GM21367 (cell line): Measurements from ENCODE around the gene PDE1C.

ENCODE experiments used
- ATAC-seq: cut with Tn5 transposase; IDR thresholded peaks from one replicate; pipeline ENCODE4 v1.9.1; 2021; ENCODE audit not compliant: unreplicated experiment

PDE1C gene

DNA sequence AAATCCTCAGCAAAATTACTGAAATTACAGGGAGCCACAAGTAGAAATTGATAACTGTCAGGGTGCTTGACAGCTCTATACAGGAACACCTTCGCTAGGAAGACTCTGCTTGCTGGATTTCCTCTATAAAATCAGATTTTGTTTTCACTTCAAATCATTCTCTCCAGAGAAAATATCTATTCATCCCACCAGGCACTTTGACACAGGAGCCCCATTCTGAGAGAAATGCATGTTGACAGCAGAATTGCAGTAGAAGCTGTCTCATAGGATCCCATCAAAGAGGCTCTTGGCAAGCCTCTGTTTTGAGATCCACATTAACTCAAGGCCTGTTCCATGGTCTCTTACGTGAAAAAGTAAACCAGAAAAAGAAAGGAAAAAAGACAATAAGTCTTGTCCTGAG lies 116.8 kb downstream of the PDE1C start:
- no peak for ATAC-seq

GRCh38 chr7:31950091-31950755 lies 120.0 kb downstream of the PDE1C start:
- no peak for ATAC-seq

- no peak for ATAC-seq
Measured at GRCh38 chr7:31948029-31948428, 122.2 kb downstream of the PDE1C start.

GRCh38 chr7:31940167-31940566 lies 130.0 kb downstream of the PDE1C start:
- no peak for ATAC-seq

GRCh38 chr7:31939076-31939475 lies 131.1 kb downstream of the PDE1C start:
- no peak for ATAC-seq

GRCh38 chr7:31938650-31939049 lies 131.6 kb downstream of the PDE1C start:
- no peak for ATAC-seq

GRCh38 chr7:31937982-31938381 lies 132.2 kb downstream of the PDE1C start:
- ATAC-seq: no peak

DNA sequence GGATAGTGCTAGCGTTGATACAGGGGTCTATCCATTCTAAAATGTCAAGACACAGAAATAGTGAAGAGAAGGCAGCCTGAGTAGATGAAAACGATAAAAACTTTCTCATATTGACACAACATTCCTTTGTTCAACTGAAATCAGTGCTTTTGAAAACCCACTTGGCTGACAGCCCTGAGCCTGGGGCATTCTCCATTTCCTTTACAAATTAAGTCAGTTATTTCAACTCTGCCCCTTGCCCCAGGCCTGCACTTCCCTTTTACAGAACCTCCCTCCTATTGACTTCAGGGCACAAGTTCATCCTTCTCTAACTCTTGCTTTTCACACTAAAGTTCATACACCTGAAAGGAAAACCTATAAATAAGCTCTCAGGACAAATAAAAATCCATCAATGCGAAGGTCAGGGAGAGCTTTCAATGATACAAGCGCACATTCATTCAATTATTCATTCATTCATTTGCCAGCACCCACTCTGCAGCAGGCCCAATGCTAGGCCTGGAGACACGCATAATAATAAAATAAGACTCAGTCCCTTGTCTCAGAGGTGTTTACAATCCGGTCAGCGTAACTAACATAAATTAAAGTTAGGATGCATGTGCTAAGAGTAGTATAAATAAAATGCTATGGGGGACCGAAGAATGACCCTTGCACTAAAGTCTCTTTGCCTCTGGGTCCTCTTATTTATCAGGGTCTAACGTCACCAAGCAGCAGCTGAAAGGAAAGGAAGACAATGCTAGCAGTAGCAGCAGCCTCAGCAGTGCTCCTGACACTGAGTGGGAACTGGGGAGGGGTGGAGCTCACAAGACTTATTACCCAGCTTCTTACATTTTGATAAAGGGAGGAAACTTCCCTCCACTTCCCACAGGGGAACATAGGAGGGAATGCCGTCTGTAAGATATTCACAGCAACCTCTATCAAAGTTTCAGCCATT lies 134.8 kb downstream of the PDE1C start:
- ATAC-seq: no peak

DNA sequence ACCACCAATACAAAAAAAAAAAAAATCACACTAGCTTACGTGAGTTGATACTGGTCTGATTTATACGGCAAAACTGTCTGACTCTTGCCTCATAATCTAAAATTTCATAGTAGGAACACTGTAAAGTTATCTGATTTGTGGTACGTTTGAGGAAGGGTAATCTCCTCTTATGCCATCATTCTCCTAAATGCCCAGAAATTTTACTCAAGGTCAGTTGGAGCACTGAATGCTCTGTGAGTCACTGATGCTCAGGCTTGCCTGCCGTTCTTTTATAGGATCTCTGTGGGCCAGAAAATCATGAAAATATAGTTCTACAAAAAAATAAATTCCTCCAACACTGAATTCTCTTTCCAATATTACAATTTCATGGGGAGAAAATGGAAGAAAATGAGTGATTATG lies 135.7 kb downstream of the PDE1C start:
- ATAC-seq: no peak

GRCh38 chr7:31933481-31933880 lies 136.7 kb downstream of the PDE1C start:
- ATAC-seq: no peak

DNA sequence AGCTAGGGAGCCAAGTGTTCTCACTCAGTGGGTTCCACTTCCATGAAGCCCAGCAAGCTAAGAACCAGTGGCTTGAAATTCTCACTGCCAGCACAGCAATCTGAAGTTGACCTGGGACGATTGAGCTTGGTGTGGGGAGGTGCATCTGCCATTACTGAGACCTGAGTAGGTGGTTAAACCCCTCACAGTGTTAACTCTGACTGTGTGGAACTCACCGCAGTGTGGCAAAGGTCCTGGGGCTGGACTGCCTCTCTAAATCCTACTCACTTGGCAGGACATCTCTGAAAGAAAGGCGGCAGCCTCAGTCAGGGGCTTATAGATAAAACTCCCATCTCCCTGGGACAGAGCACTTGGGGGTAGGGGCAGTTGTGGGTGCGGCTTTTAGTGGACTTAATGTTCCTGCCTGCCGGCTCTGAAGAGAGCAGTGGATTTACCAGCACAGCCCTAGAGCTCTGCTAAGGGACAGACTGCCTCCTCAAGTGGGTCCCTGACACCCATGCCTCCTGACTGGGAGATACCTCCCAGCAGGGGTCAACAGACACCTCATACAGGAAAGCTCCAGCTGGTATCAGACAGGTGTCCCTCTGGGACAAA lies 143.1 kb downstream of the PDE1C start:
- ATAC-seq: no peak

DNA sequence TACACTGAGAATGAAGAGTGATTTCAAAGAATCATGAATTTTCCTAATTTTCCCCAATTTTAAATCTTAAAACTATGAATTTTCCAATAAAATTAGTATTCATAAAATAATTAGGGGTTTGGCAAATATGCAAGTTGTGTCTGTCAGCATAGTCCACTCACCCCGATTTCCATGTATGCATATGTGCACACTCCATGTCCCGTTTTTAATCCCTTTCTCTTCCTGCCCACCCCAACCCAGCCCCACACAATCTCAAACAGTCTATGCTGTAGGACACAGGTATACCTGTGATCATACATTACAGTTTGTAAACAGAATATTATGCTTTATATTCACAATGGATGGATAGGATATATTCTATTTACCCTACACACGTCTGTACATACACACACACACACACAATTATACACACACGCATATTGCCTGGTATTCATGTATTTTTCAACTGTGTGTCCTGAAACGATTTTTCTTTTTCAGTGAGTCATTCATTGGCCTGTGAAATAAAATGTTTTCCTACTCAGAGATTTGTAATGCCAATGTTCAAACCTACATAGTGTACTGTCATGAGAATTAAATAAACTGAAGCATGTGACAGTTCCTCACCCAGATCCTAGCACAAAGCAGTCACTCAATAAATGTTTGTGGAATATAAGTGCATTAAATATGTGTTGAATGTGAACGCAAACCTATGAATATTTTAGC lies 144.3 kb downstream of the PDE1C start:
- no peak for ATAC-seq

DNA sequence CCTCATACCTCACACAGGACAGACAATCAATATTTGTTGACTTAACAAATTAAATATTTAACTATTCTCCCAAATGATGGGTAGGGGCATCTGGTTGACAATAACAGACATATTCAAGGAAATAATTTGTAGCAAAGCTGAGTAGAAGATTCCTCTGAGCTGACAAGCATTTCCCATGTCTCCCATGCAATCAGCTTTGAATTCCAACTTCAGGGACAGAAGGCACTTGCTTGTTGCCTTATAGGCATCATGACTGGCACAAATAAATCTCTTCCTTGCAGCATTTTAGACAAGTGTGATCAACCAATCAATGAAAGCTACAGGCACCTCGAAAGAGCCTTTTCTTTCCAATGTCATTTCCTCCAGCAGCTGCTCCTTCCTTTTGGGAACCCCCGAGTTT lies 146.0 kb downstream of the PDE1C start:
- ATAC-seq: no peak

DNA sequence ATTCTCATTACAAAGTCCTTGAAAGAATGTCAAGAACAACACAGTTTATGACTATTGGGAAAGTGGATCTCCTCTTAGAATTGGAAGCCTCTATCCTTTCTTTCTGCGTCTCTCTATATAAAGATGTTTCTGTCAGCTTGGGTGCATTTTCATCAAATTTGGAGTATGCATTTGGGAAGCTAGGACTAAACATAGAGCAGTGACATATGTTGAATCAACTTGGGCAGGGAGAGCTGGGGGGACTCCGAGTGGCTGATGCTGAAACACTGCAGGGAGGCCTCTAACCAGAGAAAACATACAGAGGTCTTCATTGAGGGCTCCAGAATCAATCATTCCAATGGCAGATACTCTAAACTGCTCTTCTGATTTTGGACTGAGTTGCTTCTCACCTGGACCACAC lies 147.4 kb downstream of the PDE1C start:
- no peak for ATAC-seq

- no peak for ATAC-seq
Measured at GRCh38 chr7:31921047-31921446, 149.2 kb downstream of the PDE1C start.

GRCh38 chr7:31919678-31920369 lies 150.4 kb downstream of the PDE1C start:
- no peak for ATAC-seq

DNA sequence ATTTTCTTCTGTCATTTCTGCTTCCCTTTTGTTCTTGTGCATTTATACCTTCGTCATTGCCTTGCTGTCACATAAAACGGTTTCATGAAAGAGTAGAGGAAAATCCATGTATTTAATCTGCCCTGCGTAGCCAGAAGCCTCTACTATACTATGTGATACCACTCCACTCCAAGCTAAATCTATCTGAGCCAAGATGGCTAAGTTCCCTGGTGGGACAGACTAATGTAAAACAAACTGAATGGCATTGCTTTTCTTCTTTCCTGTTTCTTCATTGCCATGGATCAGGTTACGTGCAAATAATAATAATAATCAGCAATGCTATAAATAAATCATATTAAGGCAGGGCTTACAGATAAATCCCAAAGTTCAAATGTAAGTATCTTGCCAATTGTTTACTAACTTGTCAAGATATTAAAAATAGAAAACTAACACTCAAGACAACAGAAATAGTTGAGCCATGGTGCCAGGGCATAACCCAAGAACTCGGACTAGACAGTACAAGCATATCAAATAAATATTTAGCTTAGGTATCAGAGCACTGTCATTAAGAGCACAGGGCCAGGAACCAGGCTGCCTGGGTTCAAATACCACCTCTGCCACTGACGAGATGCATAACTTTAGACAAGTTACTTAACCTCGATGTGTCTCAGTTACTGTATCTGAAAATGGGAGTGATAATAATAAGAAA lies 151.4 kb downstream of the PDE1C start:
- ATAC-seq: no peak

GRCh38 chr7:31917256-31917655 lies 153.0 kb downstream of the PDE1C start:
- ATAC-seq: no peak

GRCh38 chr7:31910191-31910590 lies 160.0 kb downstream of the PDE1C start:
- no peak for ATAC-seq

- ATAC-seq: no peak
Measured at GRCh38 chr7:31906479-31907171, 163.6 kb downstream of the PDE1C start.
